ENCODE data around the gene OR5A1.
"Not testable (repeated sequence)": the region's sequence is repeated elsewhere in the genome, so short reads cannot be mapped to it uniquely, and the experiment has no call there.

Gene OR5A1

DNA sequence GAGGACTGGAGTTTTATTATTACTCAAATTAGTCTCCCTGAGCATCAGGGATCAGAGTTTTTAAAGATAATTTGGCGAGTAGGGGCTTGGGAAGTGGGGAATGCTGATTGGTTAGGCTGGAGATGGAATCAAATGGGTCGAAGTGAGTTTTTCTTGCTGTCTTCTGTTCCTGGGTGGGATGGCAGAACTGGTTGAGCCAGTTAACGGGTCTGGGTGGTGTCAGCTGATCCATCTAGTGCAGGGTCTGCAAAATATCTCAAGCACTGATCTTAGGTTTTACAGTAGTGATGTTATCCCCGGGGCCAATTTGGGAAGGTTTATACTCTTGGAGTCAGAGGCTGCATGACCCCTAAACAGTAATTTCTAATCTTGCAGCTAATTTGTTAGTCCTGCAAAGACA, 11.1 kb upstream of the OR5A1 start:
- Histone ChIP-seq H3K27me3 (no peaks in the 10 kb centered on the region), H3K36me3 (no peaks in the 10 kb centered on the region), H3K9me3 (no peaks in the 10 kb centered on the region), H3K4me3 (no peak overlapping the region), H3K27ac (no peak overlapping the region), H3K4me1 (no peaks in the 10 kb centered on the region)
- intact Hi-C loops (cut with DNase I; ENCODE audit: low total_unique reads) = no loop called here
- no peak for DNase-seq
- TF ChIP-seq, protein P1, sequence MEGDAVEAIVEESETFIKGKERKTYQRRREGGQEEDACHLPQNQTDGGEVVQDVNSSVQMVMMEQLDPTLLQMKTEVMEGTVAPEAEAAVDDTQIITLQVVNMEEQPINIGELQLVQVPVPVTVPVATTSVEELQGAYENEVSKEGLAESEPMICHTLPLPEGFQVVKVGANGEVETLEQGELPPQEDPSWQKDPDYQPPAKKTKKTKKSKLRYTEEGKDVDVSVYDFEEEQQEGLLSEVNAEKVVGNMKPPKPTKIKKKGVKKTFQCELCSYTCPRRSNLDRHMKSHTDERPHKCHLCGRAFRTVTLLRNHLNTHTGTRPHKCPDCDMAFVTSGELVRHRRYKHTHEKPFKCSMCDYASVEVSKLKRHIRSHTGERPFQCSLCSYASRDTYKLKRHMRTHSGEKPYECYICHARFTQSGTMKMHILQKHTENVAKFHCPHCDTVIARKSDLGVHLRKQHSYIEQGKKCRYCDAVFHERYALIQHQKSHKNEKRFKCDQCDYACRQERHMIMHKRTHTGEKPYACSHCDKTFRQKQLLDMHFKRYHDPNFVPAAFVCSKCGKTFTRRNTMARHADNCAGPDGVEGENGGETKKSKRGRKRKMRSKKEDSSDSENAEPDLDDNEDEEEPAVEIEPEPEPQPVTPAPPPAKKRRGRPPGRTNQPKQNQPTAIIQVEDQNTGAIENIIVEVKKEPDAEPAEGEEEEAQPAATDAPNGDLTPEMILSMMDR (IDR thresholded peaks at IDR 0.05) = no peak

DNA sequence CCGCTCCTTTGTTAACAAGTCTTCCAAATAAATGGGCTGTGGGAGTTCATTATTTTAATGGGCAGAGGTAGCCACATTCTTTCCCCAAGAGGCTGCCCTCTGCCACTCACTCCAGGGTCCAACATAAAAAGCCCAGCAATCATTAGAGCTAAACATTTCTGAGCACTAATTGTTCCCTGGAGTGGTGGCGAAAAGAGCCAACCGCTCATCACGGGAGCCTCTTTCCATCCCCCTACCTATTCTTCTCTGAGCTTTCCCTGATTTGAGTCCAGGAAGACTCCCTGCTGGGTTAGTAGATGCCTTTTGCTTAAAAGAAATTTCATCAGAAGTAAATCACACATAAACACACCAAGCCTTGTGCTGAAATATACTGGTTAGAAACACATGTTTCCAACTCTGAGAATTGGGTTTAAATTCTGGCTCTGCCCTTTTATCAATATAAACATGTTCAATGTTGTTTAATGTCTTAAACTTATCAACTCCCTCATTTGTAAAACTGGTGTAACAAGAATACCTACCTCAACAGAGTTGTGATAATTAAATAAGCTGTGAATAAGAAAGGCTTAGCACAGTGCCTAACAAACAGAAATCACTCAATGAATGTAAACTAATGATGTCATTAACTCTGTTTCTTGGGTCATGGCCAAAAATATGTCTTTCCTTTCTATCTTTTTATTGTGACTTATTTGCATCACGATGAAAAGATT, 9.8 kb upstream of the OR5A1 start, which contains the start of gene OR5A2:
OR5A2 (minus strand) TSS at position 53 of the 707 bp plus-strand sequence. CDS start 3,460 bp downstream, outside the sequence.
- intact Hi-C loops (cut with DNase I; ENCODE audit: low total_unique reads) = no loop called here
- no peak within 1 kb of the TSS for H3K4me3 ChIP-seq

DNA sequence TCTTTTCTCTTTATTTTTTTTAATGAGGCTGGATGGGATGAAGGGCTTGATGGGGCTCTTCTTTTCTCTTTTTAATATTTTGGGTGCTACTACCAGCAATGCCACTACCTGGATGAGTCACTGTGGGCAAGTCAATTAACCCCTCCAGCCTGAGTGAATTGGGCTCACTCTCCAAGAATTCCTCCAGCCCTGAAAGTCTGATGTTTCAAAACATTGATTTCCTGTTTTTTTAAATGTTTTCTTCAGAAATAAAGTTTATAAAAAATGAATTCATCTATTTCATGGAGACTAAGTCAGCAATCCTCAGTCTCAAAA, 9.2 kb upstream of the OR5A1 start:
- Histone ChIP-seq H3K36me3 (no peaks in the 10 kb centered on the region), H3K9me3 (no peaks in the 10 kb centered on the region)
- intact Hi-C loops (cut with DNase I; ENCODE audit: low total_unique reads) = no loop called here

More for the DNA sequence above, 9.8 kb upstream of the OR5A1 start, which contains the start of gene OR5A2:
- no peaks in the 10 kb centered on the region for H3K9me3 ChIP-seq
- DNase-seq = no peak
- H3K27ac ChIP-seq = no peak within 1 kb of the TSS
- TF ChIP-seq, protein P1 (IDR thresholded peaks at IDR 0.05) = no peak
- no peaks in the 10 kb centered on the region for H3K4me1 ChIP-seq
- no peaks in the 10 kb centered on the region for H3K36me3 ChIP-seq
- no peaks in the 10 kb centered on the region for H3K27me3 ChIP-seq

DNA sequence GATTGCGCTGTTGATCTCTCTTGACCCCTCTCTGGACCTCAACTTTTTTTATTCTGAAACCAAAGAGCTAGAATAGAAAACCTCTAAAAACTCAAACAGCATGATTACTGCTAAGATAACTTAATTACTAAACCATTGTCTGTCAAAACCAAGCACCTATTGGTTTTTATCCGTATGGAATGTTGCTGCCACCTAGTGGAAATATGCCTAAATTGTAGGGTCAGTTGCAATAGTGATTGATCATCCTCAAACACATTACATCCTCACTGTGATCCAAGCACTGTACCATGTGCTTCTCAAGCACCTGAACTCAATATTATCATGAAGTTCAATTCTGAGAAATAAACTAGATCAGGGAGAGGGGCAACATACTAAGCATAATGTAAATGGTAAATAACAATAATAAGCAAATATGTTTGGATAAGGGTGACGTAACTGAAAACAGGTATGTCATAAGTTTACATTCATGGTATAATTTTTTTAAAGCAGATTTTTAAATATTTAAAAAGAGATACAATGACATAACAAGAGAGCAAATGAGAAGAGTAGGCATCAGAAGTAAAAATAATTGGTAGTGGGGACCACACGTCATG, 6.2 kb upstream of the OR5A1 start:
- intact Hi-C loops (cut with DNase I; ENCODE audit: low total_unique reads) = no loop called here
- no peak for DNase-seq
- H3K9me3 ChIP-seq = no peaks in the 10 kb centered on the region
- TF ChIP-seq, protein P1 (IDR thresholded peaks at IDR 0.05) = peak; percentile 29 to 41
- H3K4me1 ChIP-seq = no peaks in the 10 kb centered on the region
- no peak overlapping the region for H3K4me3 ChIP-seq
- H3K27ac ChIP-seq = no peak overlapping the region
- no peaks in the 10 kb centered on the region for H3K36me3 ChIP-seq
- no peaks in the 10 kb centered on the region for H3K27me3 ChIP-seq

More for the DNA sequence above, 9.2 kb upstream of the OR5A1 start:
- TF ChIP-seq, protein P1 (IDR thresholded peaks at IDR 0.05) = no peak
- Histone ChIP-seq H3K4me3 (no peak overlapping the region), H3K4me1 (no peaks in the 10 kb centered on the region), H3K27me3 (no peaks in the 10 kb centered on the region), H3K27ac (no peak overlapping the region)
- DNase-seq = no peak

DNA sequence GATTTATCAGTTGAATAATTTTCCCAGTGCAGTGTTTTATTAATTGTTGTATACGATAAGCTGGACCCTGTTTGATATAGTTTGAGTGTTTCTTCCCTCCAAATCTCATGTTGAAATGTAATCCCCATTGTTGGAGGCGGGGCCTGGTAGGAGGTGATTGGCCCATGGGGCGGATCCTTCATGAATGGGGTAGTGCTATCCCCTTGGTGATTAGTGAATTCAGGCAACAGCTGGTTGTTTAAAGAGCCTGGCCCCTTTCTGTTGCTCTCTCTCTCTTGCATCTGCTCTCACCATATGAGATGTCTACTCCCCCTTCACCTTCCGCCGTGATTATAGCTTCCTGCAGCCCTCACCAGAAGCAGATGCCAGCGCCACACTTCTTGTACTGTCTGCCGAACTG, 1.5 kb downstream of the OR5A1 start:
- Histone ChIP-seq H3K9me3 (no peaks in the 10 kb centered on the region), H3K27ac (no peak overlapping the region), H3K36me3 (no peaks in the 10 kb centered on the region), H3K27me3 (no peaks in the 10 kb centered on the region), H3K4me1 (no peaks in the 10 kb centered on the region), H3K4me3 (no peak overlapping the region)
- intact Hi-C loops (cut with DNase I; ENCODE audit: low total_unique reads) = no loop called here
- no peak for DNase-seq
- TF ChIP-seq, protein P1 (IDR thresholded peaks at IDR 0.05) = no peak

DNA sequence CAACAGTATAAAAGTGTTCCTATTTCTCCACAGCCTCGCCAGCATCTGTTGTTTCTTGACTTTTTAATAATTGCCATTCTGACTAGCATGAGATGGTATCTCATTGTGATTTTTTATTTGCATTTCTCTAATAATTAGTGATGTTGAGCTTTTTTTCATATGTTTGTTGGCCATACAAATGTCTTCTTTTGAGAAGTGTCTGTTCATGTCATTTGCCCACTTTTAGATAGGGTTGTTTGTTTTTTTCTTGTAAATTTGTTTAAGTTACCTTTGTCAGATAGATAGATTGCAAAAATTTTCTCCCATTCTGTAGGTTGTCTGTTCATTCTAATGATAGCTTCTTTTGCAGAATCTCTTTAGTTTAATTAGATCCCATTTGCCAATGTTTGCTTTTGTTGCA, 9.4 kb downstream of the OR5A1 start:
- H3K27ac ChIP-seq; H3K9me3 ChIP-seq; H3K4me1 ChIP-seq; H3K4me3 ChIP-seq; intact Hi-C loops (cut with DNase I; ENCODE audit: low total_unique reads); DNase-seq; H3K27me3 ChIP-seq; H3K36me3 ChIP-seq: not testable (repeated sequence)
